ENCODE results near the gene CCNY. TPM values are rescaled to one million over a fixed set of nuclear protein-coding genes. Genes with fewer than 3 reads are reported as not detected.
A peak's percentile ranks its signal among the peaks of the same experiment; 100 is the strongest.

CCNY gene
- total RNA-seq, 1 donor from 2014 or later = 41.3 TPM

GRCh38 chr10:35598379-35598778 is 262.1 kb downstream of the CCNY start:
- Histone ChIP-seq H3K27me3 (ENCODE audit: control insufficient read depth, insufficient read depth, low read length) (no peaks in the 10 kb centered on the region), H3K36me3 (ENCODE audit: control insufficient read depth, insufficient read depth, low read length) (no peaks in the 10 kb centered on the region), H3K4me3 (ENCODE audit: low read depth, low read length) (no peak overlapping the region)
- TF ChIP-seq, protein P1, sequence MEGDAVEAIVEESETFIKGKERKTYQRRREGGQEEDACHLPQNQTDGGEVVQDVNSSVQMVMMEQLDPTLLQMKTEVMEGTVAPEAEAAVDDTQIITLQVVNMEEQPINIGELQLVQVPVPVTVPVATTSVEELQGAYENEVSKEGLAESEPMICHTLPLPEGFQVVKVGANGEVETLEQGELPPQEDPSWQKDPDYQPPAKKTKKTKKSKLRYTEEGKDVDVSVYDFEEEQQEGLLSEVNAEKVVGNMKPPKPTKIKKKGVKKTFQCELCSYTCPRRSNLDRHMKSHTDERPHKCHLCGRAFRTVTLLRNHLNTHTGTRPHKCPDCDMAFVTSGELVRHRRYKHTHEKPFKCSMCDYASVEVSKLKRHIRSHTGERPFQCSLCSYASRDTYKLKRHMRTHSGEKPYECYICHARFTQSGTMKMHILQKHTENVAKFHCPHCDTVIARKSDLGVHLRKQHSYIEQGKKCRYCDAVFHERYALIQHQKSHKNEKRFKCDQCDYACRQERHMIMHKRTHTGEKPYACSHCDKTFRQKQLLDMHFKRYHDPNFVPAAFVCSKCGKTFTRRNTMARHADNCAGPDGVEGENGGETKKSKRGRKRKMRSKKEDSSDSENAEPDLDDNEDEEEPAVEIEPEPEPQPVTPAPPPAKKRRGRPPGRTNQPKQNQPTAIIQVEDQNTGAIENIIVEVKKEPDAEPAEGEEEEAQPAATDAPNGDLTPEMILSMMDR (IDR thresholded peaks at IDR 0.05; ENCODE audit: insufficient read depth, low read length, poor library complexity, severe bottlenecking) = peak; percentile 49
- no peak for DNase-seq (ENCODE audit: low read depth)

- H3K4me3 ChIP-seq (ENCODE audit: low read depth, low read length) = no peak overlapping the region
- no peaks in the 10 kb centered on the region for H3K27me3 ChIP-seq (ENCODE audit: control insufficient read depth, insufficient read depth, low read length)
- TF ChIP-seq, protein P1 (IDR thresholded peaks at IDR 0.05; ENCODE audit: insufficient read depth, low read length, poor library complexity, severe bottlenecking) = peak; percentile 12
- H3K36me3 ChIP-seq (ENCODE audit: control insufficient read depth, insufficient read depth, low read length) = no peaks in the 10 kb centered on the region
- DNase-seq (ENCODE audit: low read depth) = no peak
Observed at GRCh38 chr10:35600193-35600592, 263.9 kb downstream of the CCNY start.

- Histone ChIP-seq H3K27me3 (ENCODE audit: control insufficient read depth, insufficient read depth, low read length) (peaks cover 16% of the 10 kb centered on the region), H3K36me3 (ENCODE audit: control insufficient read depth, insufficient read depth, low read length) (no peaks in the 10 kb centered on the region), H3K4me3 (ENCODE audit: low read depth, low read length) (no peak within 1 kb of the TSS)
- no peak for DNase-seq (ENCODE audit: low read depth)
- TF ChIP-seq, protein P1 (IDR thresholded peaks at IDR 0.05; ENCODE audit: insufficient read depth, low read length, poor library complexity, severe bottlenecking) = no peak
Observed at GRCh38 chr10:35605191-35605590, 268.9 kb downstream of the CCNY start, which contains the start of gene GJD4. TSS of gene GJD4 (plus strand) at chr10:35605341. CDS start at chr10:35605568, 227 bp downstream.

GRCh38 chr10:35606430-35606829 is 270.1 kb downstream of the CCNY start:
- DNase-seq (ENCODE audit: low read depth) = no peak
- Histone ChIP-seq H3K27me3 (ENCODE audit: control insufficient read depth, insufficient read depth, low read length) (peaks cover 16% of the 10 kb centered on the region), H3K4me3 (ENCODE audit: low read depth, low read length) (no peak overlapping the region), H3K36me3 (ENCODE audit: control insufficient read depth, insufficient read depth, low read length) (no peaks in the 10 kb centered on the region)
- TF ChIP-seq, protein P1 (IDR thresholded peaks at IDR 0.05; ENCODE audit: insufficient read depth, low read length, poor library complexity, severe bottlenecking) = no peak

DNA sequence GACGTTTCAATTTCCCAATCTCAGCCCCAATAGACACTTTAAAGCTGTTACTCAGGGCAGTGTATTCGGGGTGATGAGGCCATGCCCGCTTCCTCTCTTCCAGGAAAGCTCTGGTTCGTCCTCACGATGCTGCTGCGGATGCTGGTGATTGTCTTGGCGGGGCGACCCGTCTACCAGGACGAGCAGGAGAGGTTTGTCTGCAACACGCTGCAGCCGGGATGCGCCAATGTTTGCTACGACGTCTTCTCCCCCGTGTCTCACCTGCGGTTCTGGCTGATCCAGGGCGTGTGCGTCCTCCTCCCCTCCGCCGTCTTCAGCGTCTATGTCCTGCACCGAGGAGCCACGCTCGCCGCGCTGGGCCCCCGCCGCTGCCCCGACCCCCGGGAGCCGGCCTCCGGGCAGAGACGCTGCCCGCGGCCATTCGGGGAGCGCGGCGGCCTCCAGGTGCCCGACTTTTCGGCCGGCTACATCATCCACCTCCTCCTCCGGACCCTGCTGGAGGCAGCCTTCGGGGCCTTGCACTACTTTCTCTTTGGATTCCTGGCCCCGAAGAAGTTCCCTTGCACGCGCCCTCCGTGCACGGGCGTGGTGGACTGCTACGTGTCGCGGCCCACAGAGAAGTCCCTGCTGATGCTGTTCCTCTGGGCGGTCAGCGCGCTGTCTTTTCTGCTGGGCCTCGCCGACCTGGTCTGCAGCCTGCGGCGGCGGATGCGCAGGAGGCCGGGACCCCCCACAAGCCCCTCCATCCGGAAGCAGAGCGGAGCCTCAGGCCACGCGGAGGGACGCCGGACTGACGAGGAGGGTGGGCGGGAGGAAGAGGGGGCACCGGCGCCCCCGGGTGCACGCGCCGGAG is 271.4 kb downstream of the CCNY start:
- no peak for DNase-seq (ENCODE audit: low read depth)
- peak overlapping the region; percentile 48 for H3K4me3 ChIP-seq (ENCODE audit: low read depth, low read length)
- H3K27me3 ChIP-seq (ENCODE audit: control insufficient read depth, insufficient read depth, low read length) = peaks cover 18% of the 10 kb centered on the region
- TF ChIP-seq, protein P1 (IDR thresholded peaks at IDR 0.05; ENCODE audit: insufficient read depth, low read length, poor library complexity, severe bottlenecking) = no peak
- no peaks in the 10 kb centered on the region for H3K36me3 ChIP-seq (ENCODE audit: control insufficient read depth, insufficient read depth, low read length)

All from kidney epithelial cell (primary cell).